HG03025 (cell line): ENCODE results near the gene DIP2C.
"Not testable (repeated sequence)": the region's sequence is repeated elsewhere in the genome, so short reads cannot be mapped to it uniquely, and the experiment has no call there.

Experiments used
- ATAC-seq: cut with Tn5 transposase; IDR thresholded peaks from one replicate; pipeline ENCODE4 v1.9.1; 2021; ENCODE audit warnings: mild to moderate bottlenecking, moderate library complexity; ENCODE audit not compliant: unreplicated experiment, low FRiP score

DIP2C gene

DNA sequence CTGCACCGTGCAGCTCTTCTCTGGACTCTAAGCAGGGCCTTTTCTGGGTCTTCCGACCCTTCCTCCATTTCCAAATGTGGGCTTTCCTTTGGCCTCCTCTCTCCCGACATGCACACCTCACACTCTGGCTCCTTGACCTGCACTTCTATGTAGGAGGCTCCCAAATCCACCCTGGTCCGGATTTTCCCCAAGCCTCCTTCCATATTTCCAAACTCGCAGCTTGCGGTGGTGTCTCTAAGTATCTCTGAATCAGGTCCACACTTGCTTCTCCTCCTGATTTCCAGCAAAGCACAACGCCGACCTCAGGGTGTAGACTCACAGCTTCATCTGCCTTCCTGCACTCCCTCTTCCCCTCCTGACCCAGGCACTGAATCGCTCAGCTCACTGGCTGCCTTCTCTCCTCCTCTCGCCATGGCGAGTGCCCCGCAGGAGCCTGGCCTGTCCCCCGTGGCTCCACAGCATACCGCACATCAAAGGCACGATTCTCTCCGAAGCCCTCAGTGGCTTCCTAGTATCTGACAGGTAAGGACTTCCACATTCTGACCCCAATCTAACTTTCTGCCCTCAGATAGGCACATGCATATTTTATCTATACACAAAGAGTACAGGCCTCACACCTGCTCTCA is 27.8 kb downstream of the DIP2C start:
- no peak for ATAC-seq

DNA sequence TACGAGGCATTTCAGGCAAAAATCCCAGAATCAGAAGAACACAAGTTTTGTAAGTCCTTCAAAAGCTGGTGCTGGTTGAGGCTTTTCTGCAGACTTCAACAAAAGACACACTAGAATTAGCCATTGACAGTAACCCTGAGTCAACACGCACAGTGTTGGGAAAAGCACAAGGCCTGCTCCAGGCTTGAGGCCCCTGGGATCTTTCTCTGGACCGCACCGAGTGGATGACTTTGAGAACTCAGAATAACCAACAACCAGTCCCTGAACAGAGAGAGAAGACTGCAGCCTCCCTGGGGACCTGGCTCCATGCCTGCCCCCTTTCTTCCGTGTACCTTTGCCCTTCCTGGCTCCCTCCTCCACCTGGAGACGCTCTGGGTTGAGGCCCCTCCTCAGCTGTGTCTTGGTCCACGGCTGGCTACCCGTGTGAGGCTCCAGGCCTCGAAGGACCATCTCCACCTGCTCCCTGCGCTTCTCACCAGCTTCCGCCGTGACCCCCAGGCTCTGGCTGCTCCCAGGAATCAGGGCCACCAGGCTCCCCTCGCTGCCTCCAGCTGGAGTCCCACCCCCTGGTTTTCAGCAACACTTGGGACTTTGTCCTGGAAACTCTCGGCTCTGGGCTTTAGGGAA is 28.4 kb downstream of the DIP2C start:
- ATAC-seq, result no peak

DNA sequence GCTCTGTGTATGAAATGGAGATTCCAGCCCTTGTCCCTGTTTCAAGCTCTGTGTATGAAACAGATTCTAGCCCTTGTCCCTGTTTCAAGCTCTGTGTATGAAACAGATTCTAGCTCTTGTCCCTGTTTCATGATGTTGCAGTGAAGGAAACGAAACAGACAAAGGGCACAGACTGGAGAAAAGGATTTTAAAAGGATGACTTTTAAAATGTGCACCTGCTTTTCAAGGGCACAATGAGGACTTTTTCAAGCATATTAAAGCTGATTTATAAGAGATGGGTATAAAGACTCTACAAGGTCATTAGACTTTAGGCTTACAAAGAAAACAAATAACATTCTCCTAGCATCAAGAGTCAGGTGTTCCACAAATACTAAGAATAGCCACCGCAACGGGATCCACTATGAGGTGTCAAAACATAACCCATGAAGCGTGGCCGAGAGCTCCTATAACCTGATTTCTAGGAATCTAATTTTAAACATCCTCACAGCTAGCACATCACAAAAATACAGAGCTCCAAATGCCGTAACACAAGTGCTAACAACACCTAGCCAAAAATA is 29.0 kb downstream of the DIP2C start:
- no peak for ATAC-seq

DNA sequence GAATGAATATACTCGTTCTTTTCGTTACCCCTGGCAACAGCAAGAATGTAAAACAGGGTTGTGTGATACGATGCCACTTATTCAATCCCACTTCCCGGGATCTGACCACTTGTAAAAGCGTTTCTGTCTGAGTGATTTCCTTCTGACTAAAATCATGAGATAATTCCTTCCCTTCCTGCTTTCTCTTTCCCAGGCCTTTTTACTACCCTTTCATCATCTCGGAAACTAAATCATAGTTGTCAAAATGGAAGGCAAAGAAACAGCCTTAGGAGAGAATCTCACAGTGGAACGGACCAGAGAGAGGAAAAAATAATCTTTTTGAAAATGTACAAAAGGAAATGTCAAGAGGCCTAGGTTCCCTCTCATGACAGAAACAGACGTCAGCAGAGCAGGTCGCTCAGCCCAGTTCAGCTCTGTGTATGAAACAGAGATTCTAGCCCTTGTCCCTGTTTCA is 29.8 kb downstream of the DIP2C start:
- no peak for ATAC-seq

DNA sequence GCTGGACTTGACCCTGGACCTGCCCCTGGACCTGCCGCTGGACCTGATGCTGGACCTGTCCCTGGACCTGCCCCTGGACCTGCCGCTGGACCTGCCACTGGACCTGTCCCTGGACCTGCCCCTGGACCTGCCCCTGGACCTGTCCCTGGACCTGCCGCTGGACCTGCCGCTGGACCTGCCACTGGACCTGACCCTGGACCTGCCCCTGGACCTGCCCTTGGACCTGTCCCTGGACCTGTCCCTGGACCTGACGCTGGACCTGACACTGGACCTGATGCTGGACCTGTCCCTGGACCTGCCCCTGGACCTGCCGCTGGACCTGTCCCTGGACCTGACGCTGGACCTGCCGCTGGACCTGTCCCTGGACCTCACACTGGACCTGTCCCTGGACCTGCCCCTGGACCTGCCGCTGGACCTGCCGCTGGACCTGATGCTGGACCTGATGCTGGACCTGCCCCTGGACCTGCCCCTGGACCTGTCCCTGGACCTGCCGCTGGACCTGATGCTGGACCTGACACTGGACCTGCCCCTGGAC is 31.6 kb downstream of the DIP2C start:
- ATAC-seq, result not testable (repeated sequence)

DNA sequence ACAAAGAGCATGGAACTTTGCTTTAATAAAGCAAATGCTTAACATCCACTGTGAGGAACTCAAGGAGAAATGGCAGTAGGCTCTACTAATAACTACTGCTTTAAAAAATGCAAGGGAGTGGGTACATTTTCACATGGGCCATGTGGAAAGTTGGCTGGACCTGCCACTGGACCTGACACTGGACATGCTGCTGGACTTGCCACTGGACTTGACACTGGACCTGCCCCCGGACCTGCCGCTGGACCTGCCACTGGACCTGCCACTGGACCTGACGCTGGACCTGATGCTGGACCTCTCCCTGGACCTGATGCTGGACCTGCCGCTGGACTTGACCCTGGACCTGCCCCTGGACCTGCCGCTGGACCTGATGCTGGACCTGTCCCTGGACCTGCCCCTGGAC is 32.6 kb downstream of the DIP2C start:
- ATAC-seq, result no peak

DNA sequence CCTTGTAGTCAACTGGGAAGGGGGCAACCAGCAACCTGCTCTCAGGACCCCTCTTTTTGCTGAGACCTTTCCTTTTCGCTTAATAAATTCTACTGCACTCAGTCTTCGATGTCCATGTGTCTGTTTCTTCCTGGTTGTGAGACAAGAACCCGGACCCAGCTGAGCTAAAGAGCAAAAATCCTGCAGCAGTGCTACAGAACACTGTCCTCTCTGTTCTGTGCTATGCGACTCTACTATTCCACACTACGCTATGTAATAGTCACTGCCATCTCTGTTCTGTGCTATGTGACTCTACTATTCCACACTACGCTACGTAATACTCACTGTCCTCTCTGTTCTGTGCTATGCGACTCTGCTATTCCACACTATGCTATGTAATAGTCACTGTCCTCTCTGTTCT is 34.3 kb downstream of the DIP2C start:
- no peak for ATAC-seq

DNA sequence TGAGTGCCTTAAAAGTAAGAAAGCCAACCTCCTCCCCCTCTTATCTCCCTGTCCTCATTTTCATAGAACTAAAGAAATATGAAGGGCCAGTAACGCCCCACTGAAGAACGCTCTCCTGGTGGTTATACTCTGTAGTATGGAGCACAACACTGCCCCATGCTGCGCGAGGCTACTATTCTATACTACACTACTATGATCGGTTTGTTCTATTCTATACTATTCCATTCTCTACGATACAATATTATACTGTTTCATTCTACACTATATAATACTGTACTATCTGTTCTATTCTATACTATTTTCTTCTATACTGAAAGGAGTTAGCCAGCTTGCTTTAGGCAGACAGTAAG is 34.8 kb downstream of the DIP2C start:
- ATAC-seq, result no peak

DNA sequence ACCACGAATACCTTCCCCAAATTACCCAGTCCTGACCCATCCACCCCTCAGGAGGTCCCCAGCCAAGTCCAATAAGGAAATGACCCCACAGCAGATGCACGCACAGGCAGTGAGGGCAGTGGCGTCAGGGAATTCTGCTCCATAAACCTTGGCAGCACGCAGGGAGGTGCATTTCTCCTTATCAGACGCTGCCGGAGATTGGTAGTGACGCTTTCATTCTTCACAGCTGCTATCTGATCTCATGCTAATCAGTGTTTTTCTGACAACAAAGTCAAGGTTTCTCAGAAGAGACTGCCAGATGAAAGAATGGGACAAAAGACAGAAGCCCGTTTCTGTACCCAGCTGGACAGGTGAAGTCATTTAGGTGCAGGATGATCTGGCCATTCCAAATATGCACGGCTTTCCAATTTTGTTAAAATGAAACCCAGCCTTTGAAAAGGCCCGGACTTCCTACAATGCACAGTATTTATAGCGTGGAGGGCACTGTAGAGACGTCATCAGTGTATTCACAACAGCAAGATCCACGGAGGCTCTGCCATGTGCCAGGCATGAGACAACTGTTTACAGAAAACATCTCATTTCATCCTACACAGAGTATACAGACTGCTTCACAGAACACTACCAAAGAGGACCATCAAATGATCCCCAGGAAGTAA is 35.3 kb downstream of the DIP2C start:
- no peak for ATAC-seq

DNA sequence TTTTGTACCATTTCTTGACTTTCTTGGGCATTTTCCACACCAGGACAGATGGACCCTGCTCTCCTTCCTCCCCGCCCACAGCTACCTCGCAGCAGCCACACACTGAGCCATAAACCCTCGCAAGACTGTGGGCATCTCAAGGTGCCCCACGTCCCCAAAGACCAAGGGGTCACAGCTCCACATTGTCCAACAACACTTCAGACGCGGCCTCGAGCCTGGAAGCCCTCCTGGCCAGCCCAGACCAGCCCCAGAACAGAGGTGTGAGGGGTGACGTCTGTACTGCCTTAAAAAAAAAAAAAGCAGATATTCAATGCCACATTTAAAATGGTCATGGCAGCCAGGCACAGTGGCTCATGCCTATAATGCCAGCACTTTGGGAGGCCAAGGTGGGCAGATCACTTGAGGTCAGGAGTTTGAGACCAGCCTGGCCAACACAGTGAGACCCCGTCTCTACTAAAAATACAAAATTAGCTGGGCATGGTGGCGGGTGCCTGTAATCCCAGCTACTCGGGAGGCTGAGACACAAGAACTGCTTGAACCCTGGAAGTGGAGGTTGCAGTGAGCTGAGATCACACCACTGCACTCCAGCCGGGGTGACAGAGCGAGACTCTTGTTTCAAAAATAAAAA is 36.5 kb downstream of the DIP2C start:
- ATAC-seq, result not testable (repeated sequence)

DNA sequence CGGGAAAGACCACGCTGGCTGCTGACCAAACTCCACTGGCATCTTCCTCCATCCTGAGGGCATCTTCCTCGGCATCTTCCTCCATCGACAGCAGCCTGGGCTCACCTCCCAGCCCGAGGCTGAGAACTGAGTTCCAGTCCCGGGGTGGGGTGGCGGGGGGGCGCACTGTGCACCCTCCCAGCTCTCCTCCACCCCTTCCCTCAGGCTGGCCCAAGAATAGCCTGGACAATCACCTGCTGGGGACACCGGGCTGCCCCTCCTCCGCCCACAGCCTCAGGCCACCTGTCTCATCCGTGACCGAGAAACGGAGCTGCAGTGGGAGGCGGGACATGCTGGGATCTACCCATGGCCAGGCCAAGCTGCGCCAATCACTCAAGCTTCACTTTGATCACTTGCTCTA is 37.2 kb downstream of the DIP2C start:
- ATAC-seq, result no peak

DNA sequence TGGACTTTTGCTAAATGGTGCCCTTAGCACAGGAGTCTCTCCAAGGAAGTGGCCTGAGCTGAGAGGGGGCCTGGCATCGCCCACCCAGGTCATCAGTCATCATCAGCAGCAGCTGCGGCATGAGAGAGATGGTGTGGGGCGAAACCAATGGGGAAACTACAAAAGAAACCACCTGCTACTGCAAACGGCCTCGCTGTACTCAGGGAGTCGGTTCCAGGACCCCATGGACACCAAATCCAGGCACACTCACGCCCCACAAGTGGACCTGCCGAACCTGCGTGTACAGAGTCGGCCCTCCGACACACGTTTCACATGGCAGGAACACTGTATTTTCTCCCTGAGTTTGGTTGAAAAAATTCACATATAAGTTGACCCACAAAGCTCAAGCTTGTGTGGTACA is 37.8 kb downstream of the DIP2C start:
- no peak for ATAC-seq

DNA sequence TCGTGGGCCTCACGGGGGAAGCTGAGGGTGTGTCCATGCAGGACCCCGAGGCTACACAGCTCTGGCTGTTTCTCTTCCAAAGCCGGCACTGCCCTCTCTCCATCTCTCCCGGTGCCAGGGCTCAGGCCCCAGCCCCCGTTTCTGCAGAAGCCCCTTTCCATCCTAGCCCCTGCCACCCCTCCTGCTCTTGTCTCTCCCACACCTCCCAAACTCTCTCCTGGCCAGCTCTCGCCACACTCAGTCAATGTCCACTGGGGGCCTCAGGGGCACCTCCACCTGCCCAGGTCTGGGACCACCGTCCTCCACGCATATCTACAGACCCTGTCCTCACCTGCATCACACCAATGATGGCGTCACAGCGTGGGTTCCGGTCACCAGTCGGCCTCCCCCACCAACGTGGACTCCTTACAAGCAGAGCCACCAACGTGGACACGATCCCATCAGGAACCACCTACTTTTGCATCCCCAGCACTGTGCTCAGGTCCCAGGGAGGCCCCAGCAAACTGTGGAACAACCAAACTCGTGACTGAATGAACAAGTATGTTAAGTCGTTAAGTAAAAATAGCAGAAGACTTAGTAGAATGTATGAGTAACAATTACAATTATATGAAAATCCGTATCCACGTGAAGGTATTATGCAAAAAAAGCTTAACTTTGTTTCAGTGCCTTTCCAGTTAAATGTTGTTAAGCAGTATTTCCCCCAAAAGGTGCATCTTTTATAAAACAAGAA is 38.4 kb downstream of the DIP2C start:
- no peak for ATAC-seq

DNA sequence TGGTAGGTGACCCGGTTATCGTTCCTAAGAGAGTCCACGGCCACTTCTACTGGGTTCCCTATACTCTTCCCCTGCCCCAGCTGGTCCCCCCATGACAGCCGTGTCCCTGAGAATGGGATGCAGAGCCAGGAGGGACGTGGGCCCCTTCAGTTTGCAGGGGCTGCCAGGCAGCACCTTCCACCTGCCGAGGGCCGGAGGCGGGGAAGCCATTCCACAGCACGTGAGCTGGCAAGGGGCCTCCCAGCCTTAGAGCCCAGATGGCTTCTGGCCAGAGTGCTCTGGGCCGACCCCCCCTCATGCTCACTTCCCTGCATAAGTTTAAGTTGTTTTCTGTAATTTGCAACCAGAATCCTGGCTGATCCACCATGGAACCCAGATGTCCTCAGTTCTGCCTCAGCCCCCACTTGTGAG is 39.0 kb downstream of the DIP2C start:
- ATAC-seq, result no peak

DNA sequence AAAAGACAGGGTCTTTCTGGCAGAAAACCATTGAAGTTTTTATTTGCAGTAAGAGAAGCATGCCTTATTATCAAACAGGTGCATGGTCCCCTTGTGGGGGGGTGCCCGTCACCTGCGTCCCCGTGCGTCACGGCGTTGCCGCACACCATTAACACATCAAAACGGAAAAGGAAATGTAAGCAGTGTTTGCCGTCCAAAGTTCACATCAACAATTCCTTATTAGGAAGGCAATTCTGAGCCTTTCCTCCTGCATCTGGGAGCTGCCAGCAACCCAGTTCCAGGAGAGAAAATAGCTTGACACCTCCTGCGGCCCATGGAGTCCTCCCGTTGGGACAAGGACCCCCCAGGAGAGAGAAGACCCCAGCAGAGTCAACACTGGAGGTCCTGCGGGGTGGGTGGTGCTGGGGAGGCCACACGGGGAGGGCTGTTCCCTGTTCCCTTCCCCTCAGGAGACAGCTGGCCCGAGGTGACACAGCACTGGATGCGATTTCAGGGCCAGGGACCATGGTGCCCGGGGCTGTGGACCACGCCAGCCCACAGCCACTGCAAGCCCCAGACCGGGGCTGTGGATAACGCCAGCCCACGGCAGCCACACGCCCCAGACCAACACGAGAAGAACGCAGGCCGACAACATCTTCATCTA is 39.5 kb downstream of the DIP2C start:
- ATAC-seq, result no peak

DNA sequence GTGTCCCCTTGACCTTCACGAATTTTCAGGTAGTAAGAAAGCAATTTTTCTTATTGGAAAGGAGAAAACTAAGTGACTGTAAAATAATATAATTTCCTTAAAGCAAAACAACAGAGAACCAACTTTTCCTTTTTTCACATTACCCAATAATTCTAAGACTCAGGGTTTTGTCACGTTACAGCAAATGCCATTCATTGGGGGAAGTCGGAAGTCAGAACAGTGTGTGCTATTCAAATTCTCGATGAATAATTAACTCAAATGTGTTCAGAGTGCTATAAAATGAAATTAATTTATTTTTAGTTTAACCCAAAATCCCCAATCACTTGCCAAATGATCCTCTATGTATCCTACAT is 40.0 kb downstream of the DIP2C start:
- ATAC-seq, result no peak

DNA sequence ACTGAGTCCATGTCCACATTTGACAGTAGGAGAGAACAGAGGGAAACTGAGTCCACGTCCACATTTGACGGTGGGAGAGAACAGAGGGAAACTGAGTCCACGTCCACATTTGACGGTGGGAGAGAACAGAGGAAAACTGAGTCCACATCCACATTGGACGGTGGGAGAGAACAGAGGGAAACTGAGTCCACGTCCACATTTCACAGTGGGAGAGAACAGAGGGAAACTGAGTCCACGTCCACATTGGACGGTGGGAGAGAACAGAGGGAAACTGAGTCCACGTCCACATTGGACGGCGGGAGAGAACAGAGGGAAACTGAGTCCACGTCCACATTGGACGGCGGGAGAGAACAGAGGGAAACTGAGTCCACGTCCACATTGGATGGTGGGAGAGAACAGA is 42.4 kb downstream of the DIP2C start:
- not testable (repeated sequence) for ATAC-seq

DNA sequence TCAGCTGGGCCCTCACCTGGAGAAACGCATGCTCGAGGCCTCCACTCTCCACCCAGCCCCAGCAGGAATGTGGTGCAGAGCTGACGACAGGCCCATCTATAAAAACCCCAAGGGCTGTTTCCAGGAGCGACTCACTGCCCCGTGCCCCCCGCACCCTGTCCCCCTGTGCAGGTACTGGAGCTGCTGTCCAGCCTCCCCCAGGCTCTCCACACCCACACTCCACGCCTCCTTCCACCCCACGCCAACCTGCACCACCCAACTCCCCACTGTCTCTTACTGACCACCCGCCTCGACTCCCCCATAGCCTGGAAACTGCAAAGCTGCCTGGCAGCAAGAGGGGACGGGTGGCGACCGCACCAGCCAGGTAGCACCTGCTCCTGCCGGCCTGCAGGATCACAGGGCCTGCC is 43.3 kb downstream of the DIP2C start:
- ATAC-seq, result no peak

DNA sequence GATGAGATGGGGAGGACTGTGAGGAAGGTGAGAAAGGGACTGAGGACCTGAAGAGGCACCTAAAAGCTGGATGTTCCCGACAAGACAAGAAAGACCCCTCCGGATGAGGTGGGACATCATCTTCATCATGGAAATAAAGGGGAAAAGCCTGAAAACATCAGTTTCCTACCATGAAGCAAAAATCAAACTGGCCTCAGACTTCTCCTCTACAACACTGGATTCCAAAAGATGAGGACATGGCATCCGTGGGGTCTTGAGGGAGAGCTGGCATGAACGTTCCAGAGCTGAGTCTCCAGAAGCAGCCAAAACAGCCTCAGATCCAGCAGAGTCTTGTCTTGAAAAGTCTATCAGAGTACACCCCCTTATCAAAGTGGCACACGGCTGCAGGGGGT is 44.5 kb downstream of the DIP2C start:
- ATAC-seq, result no peak
